ENCODE results near the gene CLPTM1L.

DNA sequence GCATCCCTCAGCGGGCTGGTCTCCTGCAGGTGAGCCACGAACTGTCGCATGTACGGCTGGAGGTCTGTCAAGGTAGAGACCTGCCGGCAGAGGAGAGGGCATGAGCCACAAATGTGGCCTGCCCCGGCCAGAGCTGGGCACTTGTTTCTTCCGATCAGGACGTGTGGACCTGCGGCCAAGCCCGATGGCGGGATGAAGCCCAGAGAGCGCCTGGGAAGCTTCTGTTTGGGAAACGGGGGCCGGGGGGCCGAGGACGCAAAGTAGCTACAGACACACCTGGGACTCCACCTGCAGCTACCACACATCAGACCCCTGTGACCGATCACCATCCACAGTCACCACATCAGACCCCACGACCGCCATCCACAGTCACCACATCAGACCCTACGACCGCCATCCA is 72.7 kb downstream of the CLPTM1L start:
- TF ChIP-seq, protein P1, sequence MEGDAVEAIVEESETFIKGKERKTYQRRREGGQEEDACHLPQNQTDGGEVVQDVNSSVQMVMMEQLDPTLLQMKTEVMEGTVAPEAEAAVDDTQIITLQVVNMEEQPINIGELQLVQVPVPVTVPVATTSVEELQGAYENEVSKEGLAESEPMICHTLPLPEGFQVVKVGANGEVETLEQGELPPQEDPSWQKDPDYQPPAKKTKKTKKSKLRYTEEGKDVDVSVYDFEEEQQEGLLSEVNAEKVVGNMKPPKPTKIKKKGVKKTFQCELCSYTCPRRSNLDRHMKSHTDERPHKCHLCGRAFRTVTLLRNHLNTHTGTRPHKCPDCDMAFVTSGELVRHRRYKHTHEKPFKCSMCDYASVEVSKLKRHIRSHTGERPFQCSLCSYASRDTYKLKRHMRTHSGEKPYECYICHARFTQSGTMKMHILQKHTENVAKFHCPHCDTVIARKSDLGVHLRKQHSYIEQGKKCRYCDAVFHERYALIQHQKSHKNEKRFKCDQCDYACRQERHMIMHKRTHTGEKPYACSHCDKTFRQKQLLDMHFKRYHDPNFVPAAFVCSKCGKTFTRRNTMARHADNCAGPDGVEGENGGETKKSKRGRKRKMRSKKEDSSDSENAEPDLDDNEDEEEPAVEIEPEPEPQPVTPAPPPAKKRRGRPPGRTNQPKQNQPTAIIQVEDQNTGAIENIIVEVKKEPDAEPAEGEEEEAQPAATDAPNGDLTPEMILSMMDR (IDR thresholded peaks at IDR 0.05), result no peak
- no peak for TF ChIP-seq POLR2A (IDR thresholded peaks at IDR 0.05)

Data from tibial nerve (tissue), 3 donors.